HEK293 (cell line): ENCODE results near the gene BAIAP2.

ENCODE experiments used
- CTCF ChIA-PET: fragments of 350-600 bp; formaldehyde crosslinking; extraction: SDS; loops from one replicate; lab custom pipeline; 2021; ENCODE audit warnings: antibody characterized with exemption; lab: Yijun Ruan, JAX
- POLR2A ChIA-PET: fragments of 300-600 bp; formaldehyde crosslinking; extraction: SDS; loops from one replicate; lab custom pipeline; 2020; ENCODE audit warnings: antibody characterized with exemption, inconsistent platforms; lab: Yijun Ruan, JAX
- H3K27ac ChIP-seq: fragments of 200-500 bp; sonication (Bioruptor generic); 2 replicates; pipeline ENCODE4 v1.5.1; 2014; ENCODE audit warnings: low read depth, low read length, control low read depth, inconsistent platforms; ENCODE audit errors: extremely low read depth
- H3K36me3 ChIP-seq, 2 experiments: fragments of 200-500 bp in 1 of 2; sonication (Bioruptor generic) in 1 of 2; 1 replicate in 1 of 2; 2 replicates in 1 of 2; pipeline ENCODE4 v1.5.1; 2014 to 2017; ENCODE audit warnings: inconsistent platforms in 2 of 2, low read length in 2 of 2; ENCODE audit not compliant: control insufficient read depth in 2 of 2, insufficient read depth in 1 of 2
- H3K4me1 ChIP-seq: fragments of 200-500 bp; sonication (Bioruptor generic); 2 replicates; pipeline ENCODE4 v1.5.1; 2014; ENCODE audit warnings: mild to moderate bottlenecking, low read length, inconsistent platforms; ENCODE audit not compliant: control insufficient read depth, insufficient read depth
- H3K4me3 ChIP-seq: 2 replicates; pipeline ENCODE4 v1.5.1; 2011; ENCODE audit warnings: low read depth, mild to moderate bottlenecking, control low read depth, low read length, moderate library complexity
- H3K9me3 ChIP-seq: fragments of 200-500 bp; sonication (Bioruptor generic); 2 replicates; pipeline ENCODE4 v1.5.1; 2014; ENCODE audit warnings: low read depth, low read length, inconsistent platforms; ENCODE audit not compliant: control insufficient read depth, insufficient read depth
- GLI4 ChIP-seq: fragments of 450-650 bp; formaldehyde crosslinking; IDR thresholded peaks from 2 replicates; pipeline ENCODE4 v1.5.1; 2016; ENCODE audit warnings: missing biosample characterization, missing genetic modification characterization
- SCRT2 ChIP-seq: fragments of 450-650 bp; formaldehyde crosslinking; IDR thresholded peaks from 2 replicates; pipeline ENCODE4 v1.5.1; 2016; ENCODE audit warnings: missing biosample characterization, missing genetic modification characterization
- SP2 ChIP-seq: fragments of 450-650 bp; formaldehyde crosslinking; IDR thresholded peaks from 2 replicates; pipeline ENCODE4 v1.5.1; 2016; ENCODE audit warnings: missing biosample characterization, missing genetic modification characterization
- SP3 ChIP-seq: fragments of 450-650 bp; formaldehyde crosslinking; IDR thresholded peaks from 2 replicates; pipeline ENCODE4 v1.5.1; 2016; ENCODE audit warnings: missing biosample characterization, missing genetic modification characterization
- ZFP41 ChIP-seq: fragments of 450-650 bp; formaldehyde crosslinking; IDR thresholded peaks from 2 replicates; pipeline ENCODE4 v1.5.1; 2016; ENCODE audit warnings: missing biosample characterization, missing genetic modification characterization, borderline replicate concordance
- ZNF433 ChIP-seq: fragments of 450-650 bp; formaldehyde crosslinking; IDR thresholded peaks from 2 replicates; pipeline ENCODE4 v1.5.1; 2016; ENCODE audit warnings: missing biosample characterization, missing genetic modification characterization, low read depth
- ZNF510 ChIP-seq: fragments of 450-650 bp; formaldehyde crosslinking; IDR thresholded peaks from 2 replicates; pipeline ENCODE4 v1.5.1; 2018; ENCODE audit warnings: mild to moderate bottlenecking, missing genetic modification characterization, missing biosample characterization; ENCODE audit not compliant: insufficient replicate concordance
- ZNF549 ChIP-seq: fragments of 450-650 bp; IDR thresholded peaks from 2 replicates; pipeline ENCODE4 v1.5.1; 2018; ENCODE audit warnings: missing biosample characterization, missing genetic modification characterization, mild to moderate bottlenecking, inconsistent platforms, moderate library complexity
- ZNF555 ChIP-seq: fragments of 450-650 bp; formaldehyde crosslinking; conservative IDR thresholded peaks from 2 replicates; pipeline ENCODE4 v1.5.1; 2017; ENCODE audit warnings: missing biosample characterization, mild to moderate bottlenecking, missing genetic modification characterization, inconsistent platforms
- ZNF560 ChIP-seq: fragments of 450-650 bp; formaldehyde crosslinking; IDR thresholded peaks from 2 replicates; pipeline ENCODE4 v1.5.1; 2017; ENCODE audit warnings: missing biosample characterization, missing genetic modification characterization, borderline replicate concordance
- ZNF670 ChIP-seq: fragments of 450-650 bp; formaldehyde crosslinking; IDR thresholded peaks from 2 replicates; pipeline ENCODE4 v1.5.1; 2016; ENCODE audit warnings: missing biosample characterization, missing genetic modification characterization, low read depth
- ZNF677 ChIP-seq: fragments of 450-650 bp; IDR thresholded peaks from 2 replicates; pipeline ENCODE4 v1.5.0; 2018; ENCODE audit warnings: missing biosample characterization, mild to moderate bottlenecking, missing genetic modification characterization, moderate library complexity
- ZNF707 ChIP-seq: fragments of 450-650 bp; formaldehyde crosslinking; IDR thresholded peaks from 2 replicates; pipeline ENCODE4 v1.5.1; 2016; ENCODE audit warnings: missing biosample characterization, missing genetic modification characterization
- ZNF792 ChIP-seq: fragments of 450-650 bp; formaldehyde crosslinking; IDR thresholded peaks from 2 replicates; pipeline ENCODE4 v1.5.1; 2016; ENCODE audit warnings: missing biosample characterization, missing genetic modification characterization
- ZNF830 ChIP-seq: fragments of 450-650 bp; IDR thresholded peaks from 2 replicates; pipeline ENCODE4 v1.5.0; 2018; ENCODE audit warnings: missing biosample characterization, missing genetic modification characterization, low read depth, mild to moderate bottlenecking, moderate library complexity
- TF ChIP-seq, protein P1 (sequence below): fragments of 450-650 bp; formaldehyde crosslinking; IDR thresholded peaks from 2 replicates; pipeline ENCODE4 v1.5.1; 2016; ENCODE audit warnings: missing biosample characterization, missing genetic modification characterization
- TF ChIP-seq, protein P2 (sequence below): fragments of 450-650 bp; formaldehyde crosslinking; IDR thresholded peaks from 2 replicates; pipeline ENCODE4 v1.5.1; 2016; ENCODE audit warnings: missing biosample characterization, missing genetic modification characterization
- TF ChIP-seq, protein P3 (sequence below): fragments of 450-650 bp; formaldehyde crosslinking; IDR thresholded peaks from 2 replicates; pipeline ENCODE4 v1.5.0; 2017; ENCODE audit warnings: missing biosample characterization, missing genetic modification characterization, borderline replicate concordance
- TF ChIP-seq, protein P4 (sequence below): fragments of 450-650 bp; formaldehyde crosslinking; IDR thresholded peaks from 2 replicates; pipeline ENCODE4 v1.5.1; 2017; ENCODE audit warnings: missing biosample characterization, missing genetic modification characterization
- TF ChIP-seq, protein P5 (sequence below): fragments of 450-650 bp; formaldehyde crosslinking; conservative IDR thresholded peaks from 2 replicates; pipeline ENCODE4 v1.5.1; 2016; ENCODE audit warnings: low read depth, missing biosample characterization, missing genetic modification characterization

Gene BAIAP2

DNA sequence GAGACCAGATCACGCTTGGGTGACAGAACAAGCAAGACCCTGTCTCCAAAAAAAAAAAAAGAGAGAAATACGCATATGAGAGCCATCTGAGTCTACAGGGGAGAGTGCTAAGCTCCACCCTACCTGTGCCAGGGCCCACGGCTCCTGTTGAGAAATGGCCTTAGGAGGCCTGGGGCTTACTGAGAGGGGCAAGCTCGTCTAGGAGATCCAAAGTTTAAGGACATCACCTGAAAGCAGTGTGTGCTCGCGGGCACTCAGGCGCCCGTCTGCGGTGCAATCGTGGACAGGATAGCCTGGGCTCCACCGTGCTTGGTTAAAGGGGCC, 14.5 kb upstream of the BAIAP2 start:
- H3K4me1 ChIP-seq, result no peaks in the 10 kb centered on the region
- H3K27ac ChIP-seq, result no peak overlapping the region
- no peaks in the 10 kb centered on the region for H3K36me3 ChIP-seq
- H3K4me3 ChIP-seq, result no peak overlapping the region
- H3K9me3 ChIP-seq, result no peaks in the 10 kb centered on the region
- ChIA-PET CTCF (interaction anchor here (0.6 to 3.5 kb wide), 6 partner anchors 11 to 94 kb away, joined by 3 to 14 read pairs (median 5); no protein-coding TSS in a partner anchor), POLR2A (interaction anchor here (0.7 kb wide), 2 partner anchors 14 to 344 kb away, joined by 3 to 4 read pairs; no protein-coding TSS in a partner anchor)
- no peak for TF ChIP-seq ZFP41 (tag by site-specific recombination)
- TF ChIP-seq ZNF670 (tag by site-specific recombination), result no peak
- TF ChIP-seq ZNF792 (tag by site-specific recombination), result no peak
- no peak for TF ChIP-seq SCRT2 (tag by site-specific recombination)
- TF ChIP-seq, protein P1, sequence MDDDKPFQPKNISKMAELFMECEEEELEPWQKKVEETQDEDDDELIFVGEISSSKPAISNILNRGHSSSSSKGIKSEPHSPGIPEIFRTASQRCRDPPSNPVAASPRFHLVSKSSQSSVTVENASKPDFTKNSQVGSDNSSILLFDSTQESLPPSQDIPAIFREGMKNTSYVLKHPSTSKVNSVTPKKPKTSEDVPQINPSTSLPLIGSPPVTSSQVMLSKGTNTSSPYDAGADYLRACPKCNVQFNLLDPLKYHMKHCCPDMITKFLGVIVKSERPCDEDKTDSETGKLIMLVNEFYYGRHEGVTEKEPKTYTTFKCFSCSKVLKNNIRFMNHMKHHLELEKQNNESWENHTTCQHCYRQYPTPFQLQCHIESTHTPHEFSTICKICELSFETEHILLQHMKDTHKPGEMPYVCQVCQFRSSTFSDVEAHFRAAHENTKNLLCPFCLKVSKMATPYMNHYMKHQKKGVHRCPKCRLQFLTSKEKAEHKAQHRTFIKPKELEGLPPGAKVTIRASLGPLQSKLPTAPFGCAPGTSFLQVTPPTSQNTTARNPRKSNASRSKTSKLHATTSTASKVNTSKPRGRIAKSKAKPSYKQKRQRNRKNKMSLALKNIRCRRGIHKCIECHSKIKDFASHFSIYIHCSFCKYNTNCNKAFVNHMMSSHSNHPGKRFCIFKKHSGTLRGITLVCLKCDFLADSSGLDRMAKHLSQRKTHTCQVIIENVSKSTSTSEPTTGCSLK (tag by site-specific recombination), result no peak
- TF ChIP-seq ZNF707, result no peak
- TF ChIP-seq GLI4 (tag by site-specific recombination), result no peak
- no peak for TF ChIP-seq ZNF830 (tag by site-specific recombination)
- no peak for TF ChIP-seq ZNF560 (tag by site-specific recombination)
- TF ChIP-seq, protein P2, sequence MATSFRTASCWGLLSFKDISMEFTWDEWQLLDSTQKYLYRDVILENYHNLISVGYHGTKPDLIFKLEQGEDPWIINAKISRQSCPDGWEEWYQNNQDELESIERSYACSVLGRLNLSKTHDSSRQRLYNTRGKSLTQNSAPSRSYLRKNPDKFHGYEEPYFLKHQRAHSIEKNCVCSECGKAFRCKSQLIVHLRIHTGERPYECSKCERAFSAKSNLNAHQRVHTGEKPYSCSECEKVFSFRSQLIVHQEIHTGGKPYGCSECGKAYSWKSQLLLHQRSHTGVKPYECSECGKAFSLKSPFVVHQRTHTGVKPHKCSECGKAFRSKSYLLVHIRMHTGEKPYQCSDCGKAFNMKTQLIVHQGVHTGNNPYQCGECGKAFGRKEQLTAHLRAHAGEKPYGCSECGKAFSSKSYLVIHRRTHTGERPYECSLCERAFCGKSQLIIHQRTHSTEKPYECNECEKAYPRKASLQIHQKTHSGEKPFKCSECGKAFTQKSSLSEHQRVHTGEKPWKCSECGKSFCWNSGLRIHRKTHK (tag by site-specific recombination), result no peak
- TF ChIP-seq, protein P3, sequence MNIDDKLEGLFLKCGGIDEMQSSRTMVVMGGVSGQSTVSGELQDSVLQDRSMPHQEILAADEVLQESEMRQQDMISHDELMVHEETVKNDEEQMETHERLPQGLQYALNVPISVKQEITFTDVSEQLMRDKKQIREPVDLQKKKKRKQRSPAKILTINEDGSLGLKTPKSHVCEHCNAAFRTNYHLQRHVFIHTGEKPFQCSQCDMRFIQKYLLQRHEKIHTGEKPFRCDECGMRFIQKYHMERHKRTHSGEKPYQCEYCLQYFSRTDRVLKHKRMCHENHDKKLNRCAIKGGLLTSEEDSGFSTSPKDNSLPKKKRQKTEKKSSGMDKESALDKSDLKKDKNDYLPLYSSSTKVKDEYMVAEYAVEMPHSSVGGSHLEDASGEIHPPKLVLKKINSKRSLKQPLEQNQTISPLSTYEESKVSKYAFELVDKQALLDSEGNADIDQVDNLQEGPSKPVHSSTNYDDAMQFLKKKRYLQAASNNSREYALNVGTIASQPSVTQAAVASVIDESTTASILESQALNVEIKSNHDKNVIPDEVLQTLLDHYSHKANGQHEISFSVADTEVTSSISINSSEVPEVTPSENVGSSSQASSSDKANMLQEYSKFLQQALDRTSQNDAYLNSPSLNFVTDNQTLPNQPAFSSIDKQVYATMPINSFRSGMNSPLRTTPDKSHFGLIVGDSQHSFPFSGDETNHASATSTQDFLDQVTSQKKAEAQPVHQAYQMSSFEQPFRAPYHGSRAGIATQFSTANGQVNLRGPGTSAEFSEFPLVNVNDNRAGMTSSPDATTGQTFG, result no peak
- TF ChIP-seq ZNF510 (tag by site-specific recombination), result no peak
- TF ChIP-seq, protein P4, sequence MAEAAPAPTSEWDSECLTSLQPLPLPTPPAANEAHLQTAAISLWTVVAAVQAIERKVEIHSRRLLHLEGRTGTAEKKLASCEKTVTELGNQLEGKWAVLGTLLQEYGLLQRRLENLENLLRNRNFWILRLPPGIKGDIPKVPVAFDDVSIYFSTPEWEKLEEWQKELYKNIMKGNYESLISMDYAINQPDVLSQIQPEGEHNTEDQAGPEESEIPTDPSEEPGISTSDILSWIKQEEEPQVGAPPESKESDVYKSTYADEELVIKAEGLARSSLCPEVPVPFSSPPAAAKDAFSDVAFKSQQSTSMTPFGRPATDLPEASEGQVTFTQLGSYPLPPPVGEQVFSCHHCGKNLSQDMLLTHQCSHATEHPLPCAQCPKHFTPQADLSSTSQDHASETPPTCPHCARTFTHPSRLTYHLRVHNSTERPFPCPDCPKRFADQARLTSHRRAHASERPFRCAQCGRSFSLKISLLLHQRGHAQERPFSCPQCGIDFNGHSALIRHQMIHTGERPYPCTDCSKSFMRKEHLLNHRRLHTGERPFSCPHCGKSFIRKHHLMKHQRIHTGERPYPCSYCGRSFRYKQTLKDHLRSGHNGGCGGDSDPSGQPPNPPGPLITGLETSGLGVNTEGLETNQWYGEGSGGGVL (tag by site-specific recombination), result no peak
- TF ChIP-seq ZNF433 (tag by site-specific recombination), result no peak
- no peak for TF ChIP-seq ZNF555
- TF ChIP-seq SP2 (tag by site-specific recombination), result no peak
- no peak for TF ChIP-seq SP3
- TF ChIP-seq ZNF677, result no peak
- TF ChIP-seq ZNF549 (tag by site-specific recombination), result no peak
- TF ChIP-seq, protein P5, sequence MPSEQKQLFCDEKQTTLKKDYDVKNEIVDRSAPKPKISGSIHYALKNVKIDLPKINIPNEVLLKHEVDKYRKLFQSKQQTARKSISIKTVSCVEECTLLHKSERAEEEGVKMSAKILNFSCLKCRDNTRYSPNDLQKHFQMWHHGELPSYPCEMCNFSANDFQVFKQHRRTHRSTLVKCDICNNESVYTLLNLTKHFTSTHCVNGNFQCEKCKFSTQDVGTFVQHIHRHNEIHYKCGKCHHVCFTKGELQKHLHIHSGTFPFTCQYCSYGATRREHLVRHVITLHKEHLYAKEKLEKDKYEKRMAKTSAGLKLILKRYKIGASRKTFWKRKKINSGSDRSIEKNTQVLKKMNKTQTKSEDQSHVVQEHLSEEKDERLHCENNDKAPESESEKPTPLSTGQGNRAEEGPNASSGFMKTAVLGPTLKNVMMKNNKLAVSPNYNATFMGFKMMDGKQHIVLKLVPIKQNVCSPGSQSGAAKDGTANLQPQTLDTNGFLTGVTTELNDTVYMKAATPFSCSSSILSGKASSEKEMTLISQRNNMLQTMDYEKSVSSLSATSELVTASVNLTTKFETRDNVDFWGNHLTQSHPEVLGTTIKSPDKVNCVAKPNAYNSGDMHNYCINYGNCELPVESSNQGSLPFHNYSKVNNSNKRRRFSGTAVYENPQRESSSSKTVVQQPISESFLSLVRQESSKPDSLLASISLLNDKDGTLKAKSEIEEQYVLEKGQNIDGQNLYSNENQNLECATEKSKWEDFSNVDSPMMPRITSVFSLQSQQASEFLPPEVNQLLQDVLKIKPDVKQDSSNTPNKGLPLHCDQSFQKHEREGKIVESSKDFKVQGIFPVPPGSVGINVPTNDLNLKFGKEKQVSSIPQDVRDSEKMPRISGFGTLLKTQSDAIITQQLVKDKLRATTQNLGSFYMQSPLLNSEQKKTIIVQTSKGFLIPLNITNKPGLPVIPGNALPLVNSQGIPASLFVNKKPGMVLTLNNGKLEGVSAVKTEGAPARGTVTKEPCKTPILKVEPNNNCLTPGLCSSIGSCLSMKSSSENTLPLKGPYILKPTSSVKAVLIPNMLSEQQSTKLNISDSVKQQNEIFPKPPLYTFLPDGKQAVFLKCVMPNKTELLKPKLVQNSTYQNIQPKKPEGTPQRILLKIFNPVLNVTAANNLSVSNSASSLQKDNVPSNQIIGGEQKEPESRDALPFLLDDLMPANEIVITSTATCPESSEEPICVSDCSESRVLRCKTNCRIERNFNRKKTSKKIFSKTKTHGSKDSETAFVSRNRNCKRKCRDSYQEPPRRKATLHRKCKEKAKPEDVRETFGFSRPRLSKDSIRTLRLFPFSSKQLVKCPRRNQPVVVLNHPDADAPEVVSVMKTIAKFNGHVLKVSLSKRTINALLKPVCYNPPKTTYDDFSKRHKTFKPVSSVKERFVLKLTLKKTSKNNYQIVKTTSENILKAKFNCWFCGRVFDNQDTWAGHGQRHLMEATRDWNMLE, result no peak
